Panc1 (cell line): Measurements from ENCODE around the gene RNF4.

ENCODE experiments used
- CTCF ChIP-seq: fragments of 450-650 bp; IDR thresholded peaks from 2 replicates; pipeline ENCODE4 v1.5.1; 2017; ENCODE audit warnings: mild to moderate bottlenecking
- POLR2AphosphoS5 ChIP-seq: IDR thresholded peaks from 2 replicates; pipeline ENCODE4 v1.6.1; 2012; ENCODE audit warnings: mild to moderate bottlenecking, low read depth, low read length, moderate library complexity
- REST ChIP-seq, 2 experiments: IDR thresholded peaks; 2 replicates each; pipeline ENCODE4 v1.6.1; 2011 to 2012; ENCODE audit warnings: low read depth in 2 of 2, control low read depth in 1 of 2, low read length in 1 of 2, mild to moderate bottlenecking in 1 of 2, moderate library complexity in 1 of 2; ENCODE audit not compliant: insufficient read depth in 1 of 2
- SIN3A ChIP-seq: IDR thresholded peaks from 2 replicates; pipeline ENCODE4 v1.6.1; 2012; ENCODE audit warnings: low read depth, mild to moderate bottlenecking, low read length, moderate library complexity, borderline replicate concordance; ENCODE audit not compliant: insufficient read depth
- TCF7L2 ChIP-seq: IDR thresholded peaks from 2 replicates; pipeline ENCODE4 v1.6.1; 2011; ENCODE audit warnings: mild to moderate bottlenecking, low read depth, low read length, inconsistent platforms

- TF ChIP-seq CTCF (no peak), TCF7L2 (no peak), POLR2AphosphoS5 (no peak), REST (IDR thresholded peaks at IDR 0.05; ENCODE audit: insufficient read depth in 1 of 2, low read depth in 2 of 2, low read length in 1 of 2) (no peak), SIN3A (no peak)
Measured at GRCh38 chr4:2558301-2558700, 89.4 kb downstream of the RNF4 start.
